IMR-90 (cell line): ENCODE measurements around the gene ENHO. TPM values are rescaled to one million over a fixed set of nuclear protein-coding genes. Genes with fewer than 3 reads are reported as not detected.

Experiments used
- ATAC-seq: fragments of 200-7000 bp; cut with Tn5 transposase; 2 replicates; pipeline ENCODE4 v1.9.1; 2020; ENCODE audit warnings: low read depth, mild to moderate bottlenecking, moderate library complexity
- BruUV-seq: library from RNA; stranded (reverse); fragments of 400-500 nt; replicated peaks from 2 replicates; lab custom pipeline; 2021; lab: Mats Ljungman, UMichigan
- CTCF ChIA-PET: fragments of 300-600 bp; formaldehyde crosslinking; extraction: SDS; loops from one replicate; lab custom pipeline; 2021; ENCODE audit warnings: antibody characterized with exemption; lab: Yijun Ruan, JAX
- POLR2A ChIA-PET: fragments of 300-600 bp; sonication (Branson Sonifier 250); formaldehyde crosslinking; loops from one replicate; lab custom pipeline; 2022; ENCODE audit warnings: antibody characterized with exemption; ENCODE audit not compliant: unreplicated experiment; lab: Charles Lee
- DNase-seq: peaks from one replicate; pipeline ENCODE4 v3.0.0; 2013
- H2AFZ ChIP-seq: replicated peaks from 2 replicates; pipeline ENCODE3; 2013; ENCODE audit warnings: low read length, mild to moderate bottlenecking; ENCODE audit not compliant: poor library complexity
- H2AK5ac ChIP-seq: 2 replicates; pipeline ENCODE4 v1.6.1; 2013; ENCODE audit warnings: low read depth, low read length, inconsistent platforms
- H2AK9ac ChIP-seq: replicated peaks from 2 replicates; pipeline ENCODE3; 2013; ENCODE audit warnings: mild to moderate bottlenecking, low read depth, low read length, moderate library complexity; ENCODE audit not compliant: poor library complexity
- H2BK120ac ChIP-seq: 2 replicates; pipeline ENCODE4 v1.6.1; 2013; ENCODE audit warnings: low read depth, low read length, inconsistent platforms
- H2BK15ac ChIP-seq: 3 replicates; pipeline ENCODE4 v1.6.1; 2013; ENCODE audit warnings: low read depth, low read length, inconsistent platforms
- H2BK20ac ChIP-seq: 2 replicates; pipeline ENCODE4 v1.6.1; 2013; ENCODE audit warnings: low read depth, mild to moderate bottlenecking, inconsistent platforms, low read length, moderate library complexity
- H2BK5ac ChIP-seq: 2 replicates; pipeline ENCODE4 v1.6.1; 2013; ENCODE audit warnings: mild to moderate bottlenecking, low read depth, low read length, inconsistent platforms; ENCODE audit not compliant: poor library complexity, severe bottlenecking
- H3K14ac ChIP-seq: replicated peaks from 2 replicates; pipeline ENCODE4 v1.6.1; 2013; ENCODE audit warnings: low read depth, low read length, inconsistent platforms
- H3K18ac ChIP-seq: 2 replicates; pipeline ENCODE4 v1.6.1; 2013; ENCODE audit warnings: low read depth, low read length, control low read depth
- H3K23ac ChIP-seq: 2 replicates; pipeline ENCODE4 v1.6.1; 2013; ENCODE audit warnings: low read depth, low read length, inconsistent platforms
- H3K27ac ChIP-seq: 2 replicates; pipeline ENCODE4 v1.5.1; 2013; ENCODE audit warnings: mild to moderate bottlenecking, control low read depth, low read length; ENCODE audit not compliant: insufficient read depth
- H3K27me3 ChIP-seq: 2 replicates; pipeline ENCODE4 v1.6.1; 2013; ENCODE audit warnings: low read length; ENCODE audit not compliant: control insufficient read depth, insufficient read depth
- H3K36me3 ChIP-seq: 2 replicates; pipeline ENCODE4 v1.6.1; 2013; ENCODE audit warnings: low read length, mixed read lengths; ENCODE audit not compliant: control insufficient read depth, insufficient read depth
- H3K4ac ChIP-seq: 2 replicates; pipeline ENCODE4 v1.6.1; 2013; ENCODE audit warnings: low read depth, low read length, inconsistent platforms
- H3K4me1 ChIP-seq: 2 replicates; pipeline ENCODE4 v1.6.1; 2013; ENCODE audit warnings: low read length, mixed read lengths; ENCODE audit not compliant: control insufficient read depth, insufficient read depth
- H3K4me2 ChIP-seq: 2 replicates; pipeline ENCODE4 v1.6.1; 2013; ENCODE audit warnings: low read depth, mild to moderate bottlenecking, control low read depth, low read length, moderate library complexity
- H3K4me3 ChIP-seq: 2 replicates; pipeline ENCODE4 v1.5.1; 2013; ENCODE audit warnings: low read depth, mild to moderate bottlenecking, control low read depth, low read length, moderate library complexity; ENCODE audit not compliant: insufficient read depth
- H3K56ac ChIP-seq: 2 replicates; pipeline ENCODE4 v1.6.1; 2013; ENCODE audit warnings: low read length, inconsistent platforms; ENCODE audit not compliant: insufficient read depth; ENCODE audit errors: extremely low read depth
- H3K79me1 ChIP-seq, 2 experiments: 2 replicates each; pipeline ENCODE4 v1.6.1; 2013; ENCODE audit warnings: low read length in 2 of 2, inconsistent platforms in 1 of 2, low read depth in 1 of 2
- H3K9ac ChIP-seq: 2 replicates; pipeline ENCODE4 v1.6.1; 2013; ENCODE audit warnings: low read depth, low read length, control low read depth
- H3K9me1 ChIP-seq: 2 replicates; pipeline ENCODE4 v1.6.1; 2013; ENCODE audit warnings: low read length, inconsistent platforms; ENCODE audit not compliant: insufficient read depth
- H3K9me3 ChIP-seq: 2 replicates; pipeline ENCODE4 v1.6.1; 2013; ENCODE audit warnings: low read length; ENCODE audit not compliant: control insufficient read depth, insufficient read depth
- H4K20me1 ChIP-seq: 2 replicates; pipeline ENCODE4 v1.6.1; 2013; ENCODE audit warnings: low read length, inconsistent platforms; ENCODE audit not compliant: insufficient read depth
- H4K5ac ChIP-seq: 2 replicates; pipeline ENCODE4 v1.6.1; 2013; ENCODE audit warnings: mild to moderate bottlenecking, low read depth, low read length, control low read depth
- H4K8ac ChIP-seq, 2 experiments: 2 replicates each; pipeline ENCODE4 v1.6.1; 2013; ENCODE audit warnings: low read depth in 2 of 2, low read length in 2 of 2, control low read depth in 1 of 2, inconsistent platforms in 1 of 2
- H4K91ac ChIP-seq: 2 replicates; pipeline ENCODE4 v1.6.1; 2013; ENCODE audit warnings: low read depth, low read length, inconsistent platforms; ENCODE audit not compliant: insufficient read depth
- BHLHE40 ChIP-seq: fragments of 150-350 bp; IDR thresholded peaks from 2 replicates; pipeline ENCODE4 v1.6.1; 2016; ENCODE audit warnings: mild to moderate bottlenecking, low read depth, low read length
- CEBPB ChIP-seq: IDR thresholded peaks from 2 replicates; pipeline ENCODE4 v1.6.1; 2012; ENCODE audit warnings: low read depth, low read length, improper control_type of control experiment
- CHD1 ChIP-seq: IDR thresholded peaks from 2 replicates; pipeline ENCODE4 v1.6.1; 2012; ENCODE audit warnings: low read depth, low read length, improper control_type of control experiment
- CTCF ChIP-seq: conservative IDR thresholded peaks from 2 replicates; pipeline ENCODE4 v1.5.1; 2012; ENCODE audit warnings: mild to moderate bottlenecking, low read depth, low read length, improper control_type of control experiment
- FOS ChIP-seq: fragments of 150-350 bp; IDR thresholded peaks from 2 replicates; pipeline ENCODE4 v1.6.1; 2016; ENCODE audit warnings: low read depth, low read length
- MAFK ChIP-seq: IDR thresholded peaks from 2 replicates; pipeline ENCODE4 v1.6.1; 2012; ENCODE audit warnings: low read depth, low read length, improper control_type of control experiment
- MAZ ChIP-seq: IDR thresholded peaks from 2 replicates; pipeline ENCODE4 v1.6.1; 2012; ENCODE audit warnings: low read depth, mild to moderate bottlenecking, low read length, improper control_type of control experiment, moderate library complexity, borderline replicate concordance
- MXI1 ChIP-seq: IDR thresholded peaks from 2 replicates; pipeline ENCODE4 v1.6.1; 2012; ENCODE audit warnings: low read depth, mild to moderate bottlenecking, low read length, moderate library complexity, borderline replicate concordance
- POLR2A ChIP-seq: IDR thresholded peaks from 2 replicates; pipeline ENCODE4 v1.6.1; 2012; ENCODE audit warnings: mild to moderate bottlenecking, low read depth, low read length
- RAD21 ChIP-seq: IDR thresholded peaks from 2 replicates; pipeline ENCODE4 v1.6.1; 2012; ENCODE audit warnings: low read length, improper control_type of control experiment
- RCOR1 ChIP-seq: IDR thresholded peaks from 2 replicates; pipeline ENCODE4 v1.6.1; 2012; ENCODE audit warnings: mild to moderate bottlenecking, low read length, improper control_type of control experiment; ENCODE audit not compliant: insufficient replicate concordance
- RFX5 ChIP-seq: IDR thresholded peaks from 2 replicates; pipeline ENCODE4 v1.8.0; 2012; ENCODE audit warnings: low read depth, mild to moderate bottlenecking, low read length, moderate library complexity
- SMC3 ChIP-seq: fragments of 150-350 bp; IDR thresholded peaks from 2 replicates; pipeline ENCODE4 v1.6.1; 2016; ENCODE audit warnings: low read depth, mild to moderate bottlenecking, antibody characterized with exemption, low read length, moderate library complexity
- dilution Hi-C: fragments of 300-500 bp; cut with HindIII; formaldehyde crosslinking; loops from one replicate; pipeline ENCODE4 v1.14.3; 2018; ENCODE audit warnings: low sequenced_read_pairs; ENCODE audit not compliant: unreplicated experiment
- in situ Hi-C: fragments of 300-500 bp; cut with MboI; formaldehyde crosslinking; loops from 3 replicates; pipeline ENCODE4 v1.14.3; 2019; ENCODE audit warnings: low sequenced_read_pairs, inconsistent platforms, mixed read lengths
- intact Hi-C: fragments of 100-400 bp; cut with micrococcal nuclease; formaldehyde crosslinking; loops from 2 replicates; pipeline ENCODE4 v1.10.0; 2022
- polyA plus RNA-seq, 3 experiments: library from polyadenylated mRNA; depleted of rRNA; stranded (reverse); fragments of >200 nt; gene quantifications; 2 replicates each; pipeline ENCODE4 v1.2.3, GENCODE V29; 2012; ENCODE audit warnings: low replicate concordance in 1 of 3
- total RNA-seq: library from RNA; depleted of rRNA; stranded (reverse); fragments of >200 nt; gene quantifications from 2 replicates; pipeline ENCODE4 v1.2.3, GENCODE V29; 2012
- TF ChIP-seq, protein P1 (sequence below): fragments of 150-350 bp; IDR thresholded peaks from 2 replicates; pipeline ENCODE4 v1.6.1; 2017; ENCODE audit warnings: mild to moderate bottlenecking, antibody characterized with exemption, low read length, low read depth
- TF ChIP-seq, protein P2 (sequence below): fragments of 150-350 bp; IDR thresholded peaks from 2 replicates; pipeline ENCODE4 v1.6.1; 2016; ENCODE audit warnings: low read depth, mild to moderate bottlenecking, low read length, moderate library complexity, borderline replicate concordance

Gene ENHO
- total and polyA plus RNA-seq, 2 of the 4 experiments (the other 2 are of a cell fraction), result not detected

DNA sequence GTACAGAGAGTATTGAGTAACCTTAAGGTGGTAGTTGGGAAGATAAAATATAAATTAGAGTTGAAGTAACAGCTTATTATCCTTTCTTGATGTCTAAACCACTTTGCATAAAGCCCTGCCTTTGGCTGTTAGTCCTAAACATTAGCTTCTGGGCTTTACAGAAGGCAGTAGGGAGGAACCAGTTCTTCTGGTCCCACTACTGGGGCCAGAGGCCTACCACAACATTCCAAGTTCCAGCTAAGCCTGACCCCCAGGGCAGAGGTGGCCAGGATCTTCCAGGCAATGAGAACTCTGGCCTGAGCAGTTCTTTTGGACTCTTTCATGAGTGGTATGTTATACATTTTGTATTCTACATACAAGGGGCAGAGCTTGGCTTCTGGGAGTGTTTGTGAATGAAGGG lies 38.1 kb downstream of the ENHO start:
- Histone ChIP-seq H4K20me1 (no peaks in the 10 kb centered on the region; the same call in 1 of the 2 replicates), H3K23ac (no peak overlapping the region), H4K5ac (no peak overlapping the region), H4K91ac (no peak overlapping the region), H2AFZ (no peak overlapping the region), H2BK120ac (no peak overlapping the region), H3K4me2 (no peak overlapping the region), H2AK5ac (no peak overlapping the region), H3K4me3 (no peak overlapping the region), H3K9ac (no peak overlapping the region), H2BK15ac (no peak overlapping the region), H2BK5ac (no peak overlapping the region), H3K4ac (no peak overlapping the region), H2BK20ac (no peak overlapping the region), H4K8ac (no peak overlapping the region), H3K56ac (no peak overlapping the region), H3K27me3 (peaks cover 24% of the 10 kb centered on the region), H3K14ac (no peak overlapping the region), H3K9me1 (no peaks in the 10 kb centered on the region), H2AK9ac (no peak overlapping the region), H3K18ac (no peak overlapping the region), H3K27ac (no peak overlapping the region), H3K4me1 (no peaks in the 10 kb centered on the region), H3K9me3 (no peaks in the 10 kb centered on the region), H3K36me3 (no peaks in the 10 kb centered on the region), H3K79me1 (no peaks in the 10 kb centered on the region)
- CTCF ChIA-PET, result interaction anchor here (0.6 to 1.6 kb wide), 2 partner anchors 34 to 81 kb away, joined by 3 to 4 read pairs; no protein-coding TSS in a partner anchor
- ATAC-seq, result no peak
- no TSS peak for BruUV-seq
- in situ Hi-C loops (no loop called here), dilution Hi-C loops (no loop called here), intact Hi-C loops (no loop called here)
- TF ChIP-seq MAZ (no peak), RAD21 (no peak), POLR2A (no peak), CEBPB (no peak), CTCF (no peak), CHD1 (no peak), MXI1 (no peak), MAFK (no peak), RFX5 (no peak), SMC3 (no peak), FOS (no peak), BHLHE40 (no peak), RCOR1 (no peak)
- TF ChIP-seq, protein P1, sequence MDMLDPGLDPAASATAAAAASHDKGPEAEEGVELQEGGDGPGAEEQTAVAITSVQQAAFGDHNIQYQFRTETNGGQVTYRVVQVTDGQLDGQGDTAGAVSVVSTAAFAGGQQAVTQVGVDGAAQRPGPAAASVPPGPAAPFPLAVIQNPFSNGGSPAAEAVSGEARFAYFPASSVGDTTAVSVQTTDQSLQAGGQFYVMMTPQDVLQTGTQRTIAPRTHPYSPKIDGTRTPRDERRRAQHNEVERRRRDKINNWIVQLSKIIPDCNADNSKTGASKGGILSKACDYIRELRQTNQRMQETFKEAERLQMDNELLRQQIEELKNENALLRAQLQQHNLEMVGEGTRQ, result no peak
- TF ChIP-seq, protein P2, sequence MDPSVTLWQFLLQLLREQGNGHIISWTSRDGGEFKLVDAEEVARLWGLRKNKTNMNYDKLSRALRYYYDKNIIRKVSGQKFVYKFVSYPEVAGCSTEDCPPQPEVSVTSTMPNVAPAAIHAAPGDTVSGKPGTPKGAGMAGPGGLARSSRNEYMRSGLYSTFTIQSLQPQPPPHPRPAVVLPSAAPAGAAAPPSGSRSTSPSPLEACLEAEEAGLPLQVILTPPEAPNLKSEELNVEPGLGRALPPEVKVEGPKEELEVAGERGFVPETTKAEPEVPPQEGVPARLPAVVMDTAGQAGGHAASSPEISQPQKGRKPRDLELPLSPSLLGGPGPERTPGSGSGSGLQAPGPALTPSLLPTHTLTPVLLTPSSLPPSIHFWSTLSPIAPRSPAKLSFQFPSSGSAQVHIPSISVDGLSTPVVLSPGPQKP, result no peak
- POLR2A ChIA-PET, result no interaction called here
- DNase-seq, result no peak
